HUDEP-2 (cell line): ENCODE results near the gene IZUMO1.
"Not testable (repeated sequence)": the region's sequence is repeated elsewhere in the genome, so short reads cannot be mapped to it uniquely, and the experiment has no call there.

Experiments
- DNase-seq, 76 experiments: peaks; one replicate each; lab custom pipeline; 2025; ENCODE audit not compliant: unreplicated experiment in 76 of 76; lab: John Stamatoyannopoulos, UW

The IZUMO1 gene

GRCh38 chr19:48746738-48747575 is at the start of gene IZUMO1:
Gene IZUMO1 (minus strand): TSS chr19:48746909. CDS start chr19:48745859, 1,050 bp downstream.
- DNase-seq: peak in 65 of 76 experiments; percentile 27 to 87 (median 72)

GRCh38 chr19:48795685-48796070 is 49.0 kb upstream of the IZUMO1 start:
- no peak for DNase-seq

GRCh38 chr19:48795055-48795684 is 48.5 kb upstream of the IZUMO1 start:
- peak in 73 of 76 experiments; percentile 50 to 96 (median 87) for DNase-seq

- no peak for DNase-seq
Measured at GRCh38 chr19:48794291-48794690, 47.6 kb upstream of the IZUMO1 start.

GRCh38 chr19:48793271-48793670 is 46.6 kb upstream of the IZUMO1 start:
- DNase-seq: no peak

- DNase-seq: not testable (repeated sequence)
Measured at GRCh38 chr19:48787331-48787730, 40.6 kb upstream of the IZUMO1 start.

- DNase-seq: not testable (repeated sequence)
Measured at GRCh38 chr19:48786422-48786821, 39.7 kb upstream of the IZUMO1 start.

GRCh38 chr19:48784527-48784926 is 37.8 kb upstream of the IZUMO1 start:
- DNase-seq: peak in 46 of 76 experiments; percentile 9 to 72 (median 44)

- peak in 68 of 76 experiments; percentile 29 to 92 (median 72) for DNase-seq
Measured at GRCh38 chr19:48780631-48781391, 34.1 kb upstream of the IZUMO1 start.

GRCh38 chr19:48779636-48780035 is 32.9 kb upstream of the IZUMO1 start:
- DNase-seq: no peak

- DNase-seq: no peak
Measured at GRCh38 chr19:48777720-48778119, 31.0 kb upstream of the IZUMO1 start.

GRCh38 chr19:48777139-48777538 is 30.4 kb upstream of the IZUMO1 start:
- DNase-seq: no peak

- no peak for DNase-seq
Measured at GRCh38 chr19:48772503-48772953, 25.8 kb upstream of the IZUMO1 start.

GRCh38 chr19:48770734-48771472 is 24.2 kb upstream of the IZUMO1 start:
- DNase-seq: no peak

- no peak for DNase-seq
Measured at GRCh38 chr19:48770266-48770665, 23.6 kb upstream of the IZUMO1 start.

GRCh38 chr19:48768994-48769713 is 22.4 kb upstream of the IZUMO1 start:
- DNase-seq: no peak

GRCh38 chr19:48768171-48768753 is 21.6 kb upstream of the IZUMO1 start:
- peak in 51 of 76 experiments; percentile 14 to 82 (median 45) for DNase-seq

- peak in 66 of 76 experiments; percentile 38 to 90 (median 71) for DNase-seq
Measured at GRCh38 chr19:48765816-48766215, 19.1 kb upstream of the IZUMO1 start.

GRCh38 chr19:48760504-48761205 is 13.9 kb upstream of the IZUMO1 start:
- no peak for DNase-seq
